ENCODE results near the gene CLEC9A.
A peak's percentile ranks its signal among the peaks of the same experiment; 100 is the strongest.

CLEC9A gene

DNA sequence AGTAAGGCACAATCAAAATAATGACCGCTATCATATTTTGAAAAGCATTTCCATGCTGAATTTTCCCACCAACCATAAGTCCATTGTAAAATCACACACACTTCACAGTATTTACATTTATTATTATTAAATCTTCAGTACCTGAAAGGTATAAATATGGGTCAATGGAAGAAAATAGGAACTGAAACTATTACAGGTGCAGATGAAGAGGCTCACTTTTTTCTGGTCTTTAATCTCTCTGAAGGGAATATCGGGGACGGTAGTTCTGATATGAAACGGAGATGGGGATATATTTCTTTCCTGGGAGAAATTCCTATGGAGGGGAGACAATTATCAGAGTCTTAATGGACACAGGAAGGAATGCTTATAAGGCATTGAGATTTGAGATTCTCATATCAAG lies 39.9 kb downstream of the CLEC9A start:
- no peak overlapping the region for H3K4me3 ChIP-seq (ENCODE audit: low read depth, low read length)
- TF ChIP-seq, protein P1, sequence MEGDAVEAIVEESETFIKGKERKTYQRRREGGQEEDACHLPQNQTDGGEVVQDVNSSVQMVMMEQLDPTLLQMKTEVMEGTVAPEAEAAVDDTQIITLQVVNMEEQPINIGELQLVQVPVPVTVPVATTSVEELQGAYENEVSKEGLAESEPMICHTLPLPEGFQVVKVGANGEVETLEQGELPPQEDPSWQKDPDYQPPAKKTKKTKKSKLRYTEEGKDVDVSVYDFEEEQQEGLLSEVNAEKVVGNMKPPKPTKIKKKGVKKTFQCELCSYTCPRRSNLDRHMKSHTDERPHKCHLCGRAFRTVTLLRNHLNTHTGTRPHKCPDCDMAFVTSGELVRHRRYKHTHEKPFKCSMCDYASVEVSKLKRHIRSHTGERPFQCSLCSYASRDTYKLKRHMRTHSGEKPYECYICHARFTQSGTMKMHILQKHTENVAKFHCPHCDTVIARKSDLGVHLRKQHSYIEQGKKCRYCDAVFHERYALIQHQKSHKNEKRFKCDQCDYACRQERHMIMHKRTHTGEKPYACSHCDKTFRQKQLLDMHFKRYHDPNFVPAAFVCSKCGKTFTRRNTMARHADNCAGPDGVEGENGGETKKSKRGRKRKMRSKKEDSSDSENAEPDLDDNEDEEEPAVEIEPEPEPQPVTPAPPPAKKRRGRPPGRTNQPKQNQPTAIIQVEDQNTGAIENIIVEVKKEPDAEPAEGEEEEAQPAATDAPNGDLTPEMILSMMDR (conservative IDR thresholded peaks at IDR 0.05; ENCODE audit: low read depth, low read length) = no peak
- DNase-seq (ENCODE audit: low read depth) = no peak

DNA sequence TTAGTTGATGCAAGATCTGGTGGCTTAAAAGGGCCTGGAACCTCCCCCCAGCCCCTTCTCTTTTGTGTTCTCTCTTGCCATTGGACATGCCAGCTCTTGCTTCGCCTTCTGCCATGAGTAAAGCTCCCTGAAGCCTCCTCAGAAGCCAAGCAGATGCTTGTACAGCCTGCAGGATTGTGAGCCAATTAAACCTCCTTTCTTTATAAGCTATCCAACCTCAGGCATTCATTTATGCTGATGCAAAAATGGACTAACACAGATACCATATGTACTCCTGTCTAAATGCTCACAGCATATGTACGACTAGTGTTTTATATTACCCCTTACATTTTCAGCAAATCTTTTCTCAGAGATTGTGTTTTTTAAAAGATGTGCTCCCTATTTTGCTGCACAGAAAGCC lies 41.6 kb downstream of the CLEC9A start:
- no peak overlapping the region for H3K4me3 ChIP-seq (ENCODE audit: low read depth, low read length)
- TF ChIP-seq, protein P1 (conservative IDR thresholded peaks at IDR 0.05; ENCODE audit: low read depth, low read length) = no peak

DNA sequence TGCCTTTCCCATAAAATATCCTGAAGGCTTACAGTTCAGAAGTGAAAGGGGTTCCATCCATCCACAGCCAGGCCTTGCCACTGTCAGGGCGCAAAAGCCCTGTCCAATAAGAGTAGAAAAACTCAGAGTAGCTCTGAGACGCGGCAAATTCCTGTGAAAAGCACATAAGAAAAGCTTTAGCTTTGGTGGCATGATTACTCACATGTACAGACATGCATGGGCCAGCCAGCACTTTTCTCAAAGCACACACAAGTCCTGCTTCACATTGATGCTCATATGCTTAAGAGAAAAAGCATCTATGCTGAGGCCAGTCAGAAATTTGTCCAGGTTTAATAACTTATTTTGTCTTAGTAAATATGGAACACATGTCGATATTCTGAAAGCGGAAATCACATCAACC lies 42.8 kb downstream of the CLEC9A start:
- no peak for DNase-seq (ENCODE audit: low read depth)
- TF ChIP-seq, protein P1 (conservative IDR thresholded peaks at IDR 0.05; ENCODE audit: low read depth, low read length) = no peak
- no peak overlapping the region for H3K4me3 ChIP-seq (ENCODE audit: low read depth, low read length)

More for the DNA sequence above, 41.6 kb downstream of the CLEC9A start:
- DNase-seq (ENCODE audit: low read depth) = no peak

DNA sequence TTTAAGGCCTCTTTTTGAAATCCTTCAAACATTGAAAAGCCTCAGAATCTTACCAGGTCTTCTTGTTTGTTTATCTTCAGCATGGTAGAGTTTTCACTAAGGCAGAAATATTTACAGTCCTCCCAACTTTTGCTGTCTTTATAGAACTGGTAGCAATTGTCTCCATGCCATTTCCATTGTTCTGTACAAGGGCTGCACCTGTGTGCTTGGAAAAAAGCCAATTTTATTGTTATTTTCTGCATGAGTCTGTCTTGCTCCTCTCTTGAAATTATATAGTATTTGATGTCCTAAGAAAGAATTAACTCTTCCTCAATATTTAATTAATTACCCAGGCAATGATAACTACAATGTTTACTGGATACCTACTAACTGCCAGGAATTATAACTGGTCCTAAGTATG lies 45.0 kb downstream of the CLEC9A start:
- DNase-seq (ENCODE audit: low read depth) = no peak

DNA sequence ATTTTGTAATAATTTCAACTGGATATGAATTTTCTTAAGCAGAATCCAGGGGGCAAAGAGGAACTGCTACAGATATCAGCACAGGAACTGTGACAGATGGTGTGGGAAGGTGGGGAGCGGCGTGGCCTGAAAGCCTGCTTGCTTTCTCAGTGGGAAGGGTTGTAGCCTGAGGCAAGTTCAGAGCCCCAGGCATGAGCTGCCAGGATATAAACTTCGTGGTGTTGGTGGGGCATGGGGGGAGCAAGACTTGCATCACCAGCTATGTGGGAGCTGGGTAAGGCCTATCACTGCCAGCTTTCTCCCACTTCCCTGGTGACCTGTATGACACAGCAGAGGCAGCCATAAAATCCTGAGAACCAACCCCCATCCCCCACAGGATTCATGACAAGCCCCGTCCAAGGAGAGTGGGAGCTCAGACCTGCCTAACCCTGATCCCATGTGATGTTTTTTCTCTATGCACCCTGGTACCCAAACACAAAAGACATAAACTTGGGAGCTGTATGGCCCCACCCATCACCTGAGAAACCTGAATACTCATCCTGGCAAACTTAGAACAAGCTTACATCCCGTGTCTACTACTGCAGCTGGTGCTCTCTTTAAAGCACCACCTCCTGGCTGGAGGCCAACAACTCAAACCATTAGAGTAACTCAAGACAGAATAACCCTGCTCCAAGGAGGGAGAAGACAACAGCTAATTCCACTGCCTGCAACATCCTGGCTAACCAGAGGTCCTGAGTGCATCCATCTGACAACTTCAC lies 51.8 kb downstream of the CLEC9A start:
- no peak overlapping the region for H3K4me3 ChIP-seq (ENCODE audit: low read depth, low read length)
- TF ChIP-seq, protein P1 (conservative IDR thresholded peaks at IDR 0.05; ENCODE audit: low read depth, low read length) = no peak
- peak; percentile 6 for DNase-seq (ENCODE audit: low read depth)

More for the DNA sequence above, 45.0 kb downstream of the CLEC9A start:
- TF ChIP-seq, protein P1 (conservative IDR thresholded peaks at IDR 0.05; ENCODE audit: low read depth, low read length) = no peak
- no peak overlapping the region for H3K4me3 ChIP-seq (ENCODE audit: low read depth, low read length)

DNA sequence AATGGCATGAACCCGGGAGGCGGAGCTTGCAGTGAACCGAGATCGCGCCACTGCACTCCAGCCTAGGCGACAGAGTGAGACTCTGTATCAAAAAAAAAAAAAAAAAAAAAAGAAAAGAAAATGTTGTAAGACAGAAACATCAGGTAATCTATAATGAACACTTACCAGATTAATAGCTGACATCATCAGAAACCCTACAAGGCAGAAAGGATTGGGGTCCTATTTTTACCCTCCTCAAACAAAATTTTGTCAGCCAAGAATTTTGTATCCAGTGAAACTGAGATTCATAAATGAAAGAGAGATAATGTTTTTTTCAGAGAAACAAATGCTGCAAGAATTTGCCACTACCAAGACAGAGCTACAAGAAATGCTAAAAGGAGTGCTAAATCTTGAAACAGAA lies 54.3 kb downstream of the CLEC9A start:
- TF ChIP-seq, protein P1 (conservative IDR thresholded peaks at IDR 0.05; ENCODE audit: low read depth, low read length) = no peak
- DNase-seq (ENCODE audit: low read depth) = no peak

DNA sequence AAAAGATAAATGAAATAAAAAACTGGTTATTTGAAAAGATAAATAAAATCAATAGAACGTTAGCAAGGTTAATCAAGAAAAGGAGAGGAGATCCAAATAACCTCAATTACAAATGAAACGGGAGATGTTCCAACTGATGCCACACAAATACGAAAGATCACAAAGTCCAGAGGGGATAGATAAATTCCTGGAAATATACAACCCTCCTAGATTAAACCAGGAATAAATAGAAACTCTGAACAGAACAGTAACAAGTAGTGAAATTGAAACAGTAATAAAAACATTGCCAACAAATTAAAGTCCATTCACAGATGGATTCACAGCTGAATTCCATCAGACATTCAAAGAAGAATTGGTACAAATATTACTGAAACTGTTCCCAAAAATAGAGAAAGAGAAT lies 55.9 kb downstream of the CLEC9A start:
- no peak for DNase-seq (ENCODE audit: low read depth)
- H3K4me3 ChIP-seq (ENCODE audit: low read depth, low read length) = no peak overlapping the region
- TF ChIP-seq, protein P1 (conservative IDR thresholded peaks at IDR 0.05; ENCODE audit: low read depth, low read length) = no peak

More for the DNA sequence above, 54.3 kb downstream of the CLEC9A start:
- H3K4me3 ChIP-seq (ENCODE audit: low read depth, low read length) = no peak overlapping the region

Measured in choroid plexus epithelial cell (primary cell).